Activated T-cell treated with anti-CD3 and anti-CD28 coated beads, Interleukin-2, amount 50 U/mL, for 48 hours (primary cell): ENCODE data around the gene AHNAK2.

ENCODE experiments used
- DNase-seq, 2 experiments: peaks; one replicate each; pipeline ENCODE4 v3.0.0-alpha.2; 2020

The AHNAK2 gene

DNA sequence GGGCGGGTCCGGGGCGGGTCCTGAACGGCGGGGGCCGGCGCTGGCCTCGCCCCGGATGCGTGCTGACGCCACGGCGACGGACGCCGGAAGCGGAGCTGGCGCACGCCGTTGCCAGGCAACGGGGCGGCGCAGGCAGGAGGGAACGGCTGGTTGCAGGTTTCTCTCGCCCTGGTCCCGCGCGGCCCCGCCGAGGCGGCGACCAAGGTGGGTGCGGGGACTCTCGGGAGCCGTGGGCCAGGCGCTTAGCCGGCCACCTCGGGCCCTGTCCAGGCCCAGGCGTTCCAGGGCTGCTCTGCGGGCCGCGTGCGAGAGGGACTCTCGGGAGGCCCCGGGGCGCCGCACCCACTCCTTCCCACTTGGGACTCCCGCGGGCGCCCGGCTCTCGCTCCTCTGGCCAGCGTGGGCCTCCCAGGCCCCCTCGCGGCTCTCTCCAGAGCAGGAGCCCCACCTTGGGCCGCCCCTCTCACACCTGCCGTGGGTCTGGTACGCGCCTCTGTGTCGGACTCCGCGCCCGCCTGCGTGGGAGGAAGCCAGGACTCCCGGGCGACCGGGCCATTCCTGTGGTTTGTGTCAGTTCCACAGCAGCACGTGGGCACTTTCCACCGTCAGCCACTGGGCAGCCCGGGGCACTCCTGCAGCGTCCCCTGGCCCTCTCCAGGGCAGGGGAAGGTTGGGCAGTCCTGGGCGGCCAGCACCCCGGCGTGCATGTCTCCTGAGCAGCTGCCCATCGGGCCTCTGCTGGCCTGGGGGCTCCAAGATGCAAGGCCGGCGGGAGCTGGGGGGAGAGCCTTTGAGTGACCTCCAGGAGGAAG, 7.7 kb upstream of the AHNAK2 start, which contains the start of gene CLBA1:
CLBA1 (plus strand) TSS at position 114 of the 812 bp plus-strand sequence; CDS start at position 758, 644 bp downstream.
- peak in 1 of 2 experiments; percentile 91 for DNase-seq

DNA sequence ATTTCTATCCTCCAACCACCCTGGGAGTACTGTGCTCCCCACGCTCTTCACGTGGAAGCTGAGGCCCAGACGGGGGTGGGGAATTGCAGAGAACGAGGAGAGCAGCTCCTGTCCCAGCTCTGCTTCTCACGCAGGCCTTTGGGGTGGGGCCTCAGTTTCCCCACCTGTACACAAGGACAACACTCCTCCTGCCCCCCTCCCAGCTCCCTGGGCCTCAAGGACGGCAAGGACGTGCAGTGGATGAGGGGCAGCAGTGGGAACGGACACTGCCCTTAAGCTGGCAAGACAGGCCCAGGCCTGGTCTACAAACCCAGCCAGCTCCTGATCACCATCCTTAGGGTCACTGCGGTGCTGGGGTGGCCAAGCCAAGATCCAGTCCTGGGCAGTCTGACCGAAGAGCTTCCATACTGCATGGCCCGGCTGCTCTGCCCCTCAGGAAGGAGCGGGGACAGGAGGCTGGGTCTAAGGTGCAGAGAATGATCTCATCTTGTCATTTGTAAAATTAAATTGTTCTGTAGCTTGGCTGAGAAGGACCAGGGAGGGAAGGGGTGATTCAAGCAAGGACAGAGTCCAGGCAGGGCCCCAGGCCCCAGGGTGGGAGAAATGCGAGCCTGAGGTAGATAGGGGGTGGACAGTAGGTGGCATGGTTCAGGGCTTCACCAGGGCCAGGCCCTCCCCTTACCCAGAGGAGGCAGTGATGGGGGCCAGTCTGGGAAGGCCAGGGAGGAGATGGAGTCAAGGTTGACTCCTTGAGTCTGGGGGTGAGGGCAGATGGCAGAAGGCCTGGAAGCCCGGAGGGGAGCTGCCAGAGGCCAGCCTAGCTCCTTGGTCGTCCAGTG, 6.1 kb upstream of the AHNAK2 start:
- no peak for DNase-seq

DNA sequence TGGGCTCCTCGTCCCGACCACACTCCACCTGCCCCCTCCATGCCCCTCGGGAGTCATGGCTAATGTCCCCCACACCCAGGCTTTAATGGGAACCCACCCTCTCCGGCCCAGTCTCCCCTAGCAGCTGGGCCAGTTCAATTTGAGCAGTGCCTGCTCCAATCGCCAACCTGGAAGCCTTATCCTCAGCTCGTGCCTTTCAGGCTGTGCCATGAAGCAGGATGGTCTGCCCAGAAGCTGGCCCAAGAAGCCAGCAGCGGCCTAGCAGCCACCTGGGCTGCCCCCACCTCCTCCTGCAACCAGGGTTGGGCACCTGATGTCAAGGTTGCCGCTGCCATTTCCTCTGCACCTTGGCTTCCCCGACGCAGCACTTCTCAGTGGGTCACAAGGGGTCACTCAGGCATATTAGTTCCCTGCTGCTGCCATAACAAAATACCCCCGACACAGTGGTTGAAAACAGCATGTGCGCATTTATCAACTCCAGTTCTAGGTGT, 5.1 kb upstream of the AHNAK2 start:
- DNase-seq = no peak

DNA sequence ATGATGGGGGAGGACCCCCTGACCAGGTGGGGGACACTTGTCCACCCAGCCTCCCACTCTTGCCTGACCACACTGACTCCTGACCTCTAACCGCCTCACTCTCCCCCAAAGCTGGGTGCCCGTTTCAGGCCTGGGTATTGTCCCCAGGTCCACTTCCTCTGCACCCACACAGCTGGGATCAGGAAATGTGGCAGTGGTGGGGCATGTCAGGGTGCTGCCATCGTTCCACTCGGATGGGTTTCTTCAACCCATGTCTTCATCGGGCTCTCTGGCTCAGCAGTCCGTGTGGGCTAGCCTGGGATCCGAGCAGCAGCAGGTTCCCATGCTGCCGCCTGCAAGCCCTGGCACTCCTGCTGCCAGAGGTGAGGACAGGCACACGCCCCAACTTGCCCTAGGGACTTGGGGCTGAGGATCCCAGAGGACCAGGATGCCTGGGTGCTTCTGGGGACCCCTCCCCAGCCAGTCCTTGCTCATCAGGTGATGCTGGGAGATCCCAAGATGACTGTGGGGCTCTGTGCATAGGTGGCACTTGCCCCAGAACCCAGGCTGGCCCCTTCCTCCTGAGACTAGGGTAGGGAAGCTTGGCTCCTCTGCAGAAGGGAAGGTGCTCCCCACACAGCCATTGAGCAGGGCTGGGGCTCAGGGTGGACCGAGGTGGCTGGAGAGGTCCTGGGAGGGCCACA, 4.5 kb upstream of the AHNAK2 start:
- no peak for DNase-seq

DNA sequence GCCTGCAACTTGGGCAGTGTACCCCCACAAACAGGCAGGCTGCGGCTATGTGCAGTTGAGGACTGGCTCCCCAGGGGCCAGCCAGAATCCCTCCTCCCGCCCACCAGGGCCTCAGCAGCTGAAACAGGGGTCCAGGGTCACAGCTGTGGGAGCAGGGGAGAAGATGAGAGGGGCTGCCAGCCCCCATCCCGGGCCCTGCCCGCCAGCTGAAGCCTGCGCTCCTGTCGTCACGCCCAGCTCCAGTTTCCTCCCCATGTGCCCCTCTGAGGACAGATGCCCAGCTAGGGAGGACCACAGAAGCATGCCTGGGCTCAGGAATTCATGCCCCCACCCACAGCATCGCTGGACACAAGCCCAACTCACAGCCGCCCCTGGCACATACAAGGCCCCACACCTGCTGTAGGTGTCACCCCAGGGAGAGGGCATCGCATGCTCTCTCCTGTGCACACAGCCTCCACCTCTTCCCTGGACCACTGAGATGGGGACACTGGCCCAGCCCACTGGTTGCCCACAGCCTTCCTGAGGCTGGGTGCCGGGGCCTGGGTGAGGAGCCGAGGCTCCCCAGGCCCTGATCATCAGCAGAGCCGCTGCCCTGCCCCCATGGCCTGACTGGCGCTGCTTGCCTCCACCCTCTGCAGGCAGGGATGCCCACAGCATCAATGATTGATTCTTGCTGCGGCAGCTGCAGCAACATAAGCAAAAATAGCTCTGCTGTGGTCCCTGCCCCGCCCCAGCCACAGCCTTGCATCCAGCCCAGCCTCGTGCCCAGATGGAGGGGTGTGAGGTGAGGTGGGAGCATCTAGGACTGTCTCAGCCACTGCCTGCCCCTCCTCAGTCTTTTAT, 3.7 kb upstream of the AHNAK2 start:
- no peak for DNase-seq

DNA sequence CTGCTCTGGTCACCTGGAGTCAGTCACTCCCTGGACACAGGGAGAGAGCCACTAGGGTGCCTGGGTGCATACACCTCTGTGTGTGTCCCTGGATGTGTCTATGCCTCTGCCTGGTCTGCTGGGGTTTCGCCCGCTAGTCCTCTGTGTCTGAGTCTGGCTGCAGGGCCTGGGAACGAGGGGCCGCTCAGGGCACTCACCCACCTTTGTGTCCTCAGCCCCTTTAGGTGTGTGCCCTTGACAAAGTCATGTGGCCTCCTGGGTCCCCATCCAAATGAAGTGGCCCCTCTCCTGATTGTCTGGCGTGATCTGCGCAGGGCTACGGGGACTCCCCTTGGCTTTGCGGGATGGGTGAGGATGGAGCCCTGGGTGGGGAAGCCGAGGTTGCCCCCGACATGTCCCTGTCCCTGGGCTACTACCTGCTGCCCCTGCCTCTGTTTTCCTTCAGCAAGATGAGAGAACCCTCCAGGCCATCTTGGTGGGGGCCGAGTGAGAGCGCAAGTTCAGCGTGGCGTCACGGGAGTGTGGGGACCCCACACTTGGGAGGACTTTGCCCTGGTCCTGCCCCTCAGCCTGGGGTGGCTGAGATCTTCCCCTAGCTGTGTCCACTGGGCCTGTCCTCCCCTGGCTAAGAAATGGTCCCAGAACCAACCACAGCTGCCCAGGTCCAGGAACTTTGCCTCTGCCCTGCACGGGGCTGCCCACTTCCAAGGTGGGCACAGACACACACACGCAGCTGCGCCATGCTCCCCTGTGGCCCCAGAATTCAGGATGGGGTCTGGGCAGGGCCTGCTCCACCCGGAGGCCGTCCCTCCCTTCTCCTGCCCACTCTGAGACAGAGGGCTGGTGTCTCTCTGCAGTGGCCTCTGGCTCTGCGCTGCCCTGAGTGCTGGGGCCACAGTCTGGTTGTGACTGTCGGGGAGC, 2.7 kb upstream of the AHNAK2 start:
- DNase-seq = no peak

DNA sequence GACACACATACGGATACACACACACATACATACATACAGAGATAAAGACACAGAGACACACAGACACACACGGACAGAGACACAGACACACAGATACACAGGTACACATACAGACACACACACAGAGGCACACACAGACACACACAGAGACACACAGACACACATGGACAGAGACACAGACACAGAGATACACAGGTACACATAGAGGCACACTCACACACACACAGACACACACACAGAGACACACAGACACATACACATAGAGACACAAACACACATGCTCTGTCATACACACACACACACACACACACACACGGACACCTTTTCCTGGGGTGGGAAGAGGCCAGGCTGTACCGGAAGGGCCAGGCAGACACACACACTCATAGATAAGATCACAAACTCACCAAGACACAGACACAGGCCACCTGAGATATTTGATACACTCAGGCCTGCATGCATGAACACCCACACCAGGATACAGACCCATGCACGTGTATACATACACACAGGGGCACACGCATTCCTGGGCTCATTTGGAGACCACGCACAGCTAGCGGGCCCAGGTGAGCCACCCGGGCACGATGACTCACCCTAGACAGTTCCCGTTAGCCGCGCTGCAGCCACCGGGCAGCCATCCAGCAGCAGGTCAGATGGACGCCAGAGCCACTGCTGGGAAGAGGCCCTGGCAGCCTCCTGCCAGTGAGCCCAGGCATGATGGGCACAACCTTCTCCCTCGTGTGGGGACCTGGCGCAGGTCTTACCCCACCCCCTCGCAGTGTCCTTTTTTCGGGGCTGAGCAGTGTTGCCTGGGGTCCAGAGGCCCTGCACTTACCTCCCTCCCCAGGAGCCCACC, 1.8 kb upstream of the AHNAK2 start:
- no peak for DNase-seq

DNA sequence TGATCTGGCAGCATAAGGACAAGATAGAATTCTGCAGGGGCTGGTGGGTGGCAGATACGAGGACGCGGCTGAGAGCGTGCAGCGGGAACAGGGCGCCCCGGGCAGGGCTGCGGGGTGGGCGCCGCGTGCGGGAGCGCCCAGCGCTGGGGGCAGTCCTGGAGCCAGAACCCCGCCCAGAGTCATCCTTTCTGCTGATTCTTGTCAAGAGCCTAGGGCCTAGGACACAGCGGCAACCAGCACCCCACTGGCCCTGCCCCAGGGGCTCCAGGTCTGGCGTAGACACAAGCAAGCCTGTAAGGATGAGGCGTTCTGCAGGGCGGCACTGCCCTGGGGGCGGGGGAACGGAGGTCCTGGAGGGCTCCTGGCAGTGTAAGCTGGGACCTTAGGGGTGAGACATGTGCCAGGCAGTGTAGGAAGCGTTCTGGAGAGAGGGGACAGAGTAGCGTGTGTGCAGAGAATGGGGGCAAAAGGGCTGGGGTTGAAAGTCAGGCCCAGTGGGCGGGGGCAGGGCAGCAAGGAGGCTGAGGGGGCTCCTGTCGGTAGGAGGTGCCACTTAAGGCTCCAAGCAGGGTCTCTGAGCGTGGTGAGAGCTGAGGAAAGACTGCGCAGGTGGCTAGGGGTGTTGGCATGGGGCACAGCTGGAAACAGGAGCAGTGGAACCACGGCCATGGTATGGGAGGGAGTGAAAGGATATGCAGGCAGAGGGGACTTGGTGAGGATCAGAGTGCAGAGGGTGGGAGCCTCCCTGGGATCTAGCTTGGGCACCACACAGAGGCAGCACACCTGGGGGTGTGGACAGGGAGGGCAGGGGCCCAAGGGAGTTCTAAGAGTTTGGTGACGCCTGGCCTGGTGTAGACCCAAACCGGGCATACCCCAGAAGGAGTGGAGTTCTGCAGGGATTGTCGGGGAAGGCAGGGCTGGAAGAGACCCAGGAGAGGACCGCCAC, 845 bp upstream of the AHNAK2 start:
- no peak for DNase-seq

DNA sequence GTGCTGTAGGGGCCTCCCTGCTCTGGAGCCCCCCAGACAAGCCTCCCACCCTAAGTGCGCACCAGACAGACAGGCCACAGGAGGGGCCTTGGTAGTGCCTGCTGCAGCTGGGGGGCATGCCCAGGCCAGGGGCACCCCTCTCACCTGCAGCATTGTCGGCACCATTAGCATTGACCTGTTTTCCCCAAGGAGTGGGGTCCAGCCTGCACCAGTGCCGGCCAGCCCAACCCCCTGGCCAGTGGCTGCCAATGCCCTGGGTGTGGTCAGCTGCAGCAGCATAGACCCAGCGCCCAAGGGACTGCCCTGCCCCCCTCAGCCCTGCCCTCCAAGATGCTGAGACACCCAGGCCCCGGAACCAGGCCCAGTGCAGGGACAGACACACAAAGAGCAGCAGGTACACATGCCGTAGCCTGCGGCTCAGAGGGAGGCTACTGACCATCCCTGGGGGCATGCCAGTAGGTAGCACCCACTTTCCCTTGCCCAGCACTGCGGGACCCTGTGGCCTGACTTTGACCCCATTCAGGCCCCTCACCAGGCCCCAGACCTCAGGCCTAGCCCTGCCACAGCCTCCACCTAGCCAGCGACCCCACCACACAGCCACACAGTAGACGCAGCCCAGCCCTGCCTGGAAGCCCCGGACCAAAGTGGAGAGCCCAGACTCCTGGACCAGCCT, 1.0 kb downstream of the AHNAK2 start:
- no peak for DNase-seq

DNA sequence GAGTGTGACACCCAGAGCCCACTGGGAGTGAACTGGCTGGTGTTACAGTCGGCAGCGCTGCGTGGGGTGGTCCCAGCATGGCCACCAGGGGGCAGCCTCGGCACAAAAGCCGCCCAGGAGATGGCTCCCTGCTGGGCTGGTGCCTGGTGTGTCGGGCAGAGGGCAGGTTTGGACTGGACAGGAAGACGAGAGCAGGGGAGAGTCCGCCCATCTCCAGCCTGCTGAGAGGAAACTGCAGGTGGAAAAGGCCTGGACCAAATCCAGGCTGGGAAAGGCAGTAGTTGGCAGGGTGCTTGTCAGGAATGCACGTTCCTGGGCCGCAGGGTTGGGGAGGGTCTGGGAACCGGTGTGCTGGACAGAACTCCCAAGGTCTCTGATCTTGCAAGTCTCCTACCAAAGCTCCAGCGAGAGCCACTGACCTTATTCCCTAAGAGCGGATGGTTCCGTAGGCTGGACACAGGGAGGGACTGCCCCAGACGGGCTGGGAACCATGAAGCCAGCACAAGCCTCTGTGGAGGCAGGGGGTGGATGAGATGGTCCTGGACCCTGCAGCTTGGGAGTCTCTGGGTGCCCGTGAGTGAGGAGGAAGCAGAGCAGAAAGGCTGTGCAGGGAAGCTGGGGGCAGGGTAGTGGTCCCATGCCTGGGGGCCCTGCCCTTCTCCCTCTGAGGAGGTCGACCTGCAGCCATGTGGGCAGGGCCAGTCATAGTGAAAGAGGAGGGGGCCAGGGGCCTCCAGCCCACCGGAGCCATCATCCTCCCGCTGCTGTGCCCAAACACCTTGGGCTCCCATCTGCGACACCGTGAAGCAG, 1.8 kb downstream of the AHNAK2 start:
- peak; percentile 92 to 93 for DNase-seq

DNA sequence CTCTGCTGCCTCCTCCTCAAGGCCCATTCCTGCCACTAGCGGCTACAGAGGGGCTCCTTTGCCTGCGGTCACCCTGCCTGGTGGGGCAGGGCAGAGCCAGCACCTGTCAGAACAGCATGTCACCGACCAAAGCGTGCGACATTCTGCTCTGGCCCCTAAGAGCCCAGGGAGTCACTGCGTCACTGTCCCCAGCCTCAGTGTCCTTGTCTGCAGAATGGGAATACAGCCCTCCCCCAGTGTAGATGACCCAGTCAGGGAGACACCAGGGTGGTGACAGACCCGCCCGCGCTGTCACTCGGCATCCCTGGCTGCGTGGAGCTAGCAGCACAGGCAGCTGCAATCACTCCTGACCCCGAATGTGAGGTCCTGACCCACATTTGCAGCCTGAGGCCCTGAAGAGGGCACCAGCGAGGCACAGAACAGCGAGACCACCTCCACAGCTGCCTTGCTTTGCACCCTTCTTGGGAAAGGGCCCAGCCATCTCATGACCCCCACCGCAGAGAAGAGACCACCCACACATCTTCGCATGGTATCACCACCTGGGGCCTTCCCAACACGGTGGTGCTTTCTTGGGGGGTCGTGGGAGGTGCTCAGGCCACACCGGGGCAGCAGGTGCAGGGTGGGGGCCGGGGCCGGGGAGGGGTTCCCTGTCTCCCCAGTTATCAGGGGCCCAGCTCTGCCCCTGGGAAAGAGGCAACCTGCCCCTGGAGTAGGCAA, 2.5 kb downstream of the AHNAK2 start:
- DNase-seq = peak in 1 of 2 experiments; percentile 57

DNA sequence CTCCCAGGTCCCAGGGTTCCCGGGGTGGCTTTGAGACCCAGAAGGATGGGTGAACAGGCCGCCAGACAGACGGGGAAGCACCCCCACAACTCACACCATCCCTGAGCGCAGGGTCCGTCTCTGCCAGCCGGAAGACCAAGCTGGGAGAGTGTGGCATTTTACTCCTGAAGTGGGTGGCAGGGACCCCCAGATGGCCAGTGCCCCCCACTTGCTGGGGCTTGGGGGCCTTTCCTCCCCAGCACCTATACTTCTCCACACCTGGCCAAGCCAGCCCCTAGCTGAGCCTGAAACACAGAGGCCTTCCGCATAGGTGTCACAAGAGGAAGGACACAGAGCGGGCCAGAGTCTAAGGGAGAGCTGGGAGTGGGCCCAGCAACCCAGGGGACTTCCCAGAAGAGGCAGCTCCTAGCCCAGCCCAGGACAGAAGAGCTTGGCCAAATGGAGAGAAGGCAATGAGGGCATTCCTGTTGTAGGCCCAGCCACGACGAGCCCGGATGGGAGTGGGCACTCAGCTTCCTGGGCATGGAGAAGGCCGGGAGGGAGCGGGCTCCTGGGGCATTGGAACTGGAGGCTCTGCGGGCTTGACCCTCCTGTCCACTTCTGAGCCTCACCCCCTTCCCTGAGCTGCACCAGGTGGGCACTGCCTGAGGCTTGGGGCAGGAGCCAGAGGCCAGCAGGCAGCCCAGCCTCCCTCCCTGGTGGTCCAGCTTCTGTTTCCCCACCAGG, 3.3 kb downstream of the AHNAK2 start:
- no peak for DNase-seq

DNA sequence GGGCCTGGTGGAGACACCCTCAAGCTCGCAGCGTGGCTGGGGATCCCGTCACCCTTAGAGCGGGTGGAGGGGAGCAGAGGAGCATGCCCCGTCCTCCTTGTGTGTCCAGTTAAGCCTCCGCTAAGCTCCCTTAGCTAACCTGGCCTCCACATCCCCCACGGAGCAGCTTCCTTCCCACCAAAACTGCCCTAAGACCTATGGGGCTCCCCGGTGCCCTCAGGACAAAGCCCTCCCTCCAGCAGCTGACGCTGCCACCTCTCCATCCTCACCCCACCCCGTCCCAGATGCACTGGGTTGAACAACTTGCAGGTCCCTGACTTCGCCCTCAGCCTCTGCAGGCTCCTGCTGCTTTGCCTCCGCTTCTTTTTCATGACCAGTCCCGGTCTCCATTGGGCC, 4.0 kb downstream of the AHNAK2 start:
- DNase-seq = no peak

DNA sequence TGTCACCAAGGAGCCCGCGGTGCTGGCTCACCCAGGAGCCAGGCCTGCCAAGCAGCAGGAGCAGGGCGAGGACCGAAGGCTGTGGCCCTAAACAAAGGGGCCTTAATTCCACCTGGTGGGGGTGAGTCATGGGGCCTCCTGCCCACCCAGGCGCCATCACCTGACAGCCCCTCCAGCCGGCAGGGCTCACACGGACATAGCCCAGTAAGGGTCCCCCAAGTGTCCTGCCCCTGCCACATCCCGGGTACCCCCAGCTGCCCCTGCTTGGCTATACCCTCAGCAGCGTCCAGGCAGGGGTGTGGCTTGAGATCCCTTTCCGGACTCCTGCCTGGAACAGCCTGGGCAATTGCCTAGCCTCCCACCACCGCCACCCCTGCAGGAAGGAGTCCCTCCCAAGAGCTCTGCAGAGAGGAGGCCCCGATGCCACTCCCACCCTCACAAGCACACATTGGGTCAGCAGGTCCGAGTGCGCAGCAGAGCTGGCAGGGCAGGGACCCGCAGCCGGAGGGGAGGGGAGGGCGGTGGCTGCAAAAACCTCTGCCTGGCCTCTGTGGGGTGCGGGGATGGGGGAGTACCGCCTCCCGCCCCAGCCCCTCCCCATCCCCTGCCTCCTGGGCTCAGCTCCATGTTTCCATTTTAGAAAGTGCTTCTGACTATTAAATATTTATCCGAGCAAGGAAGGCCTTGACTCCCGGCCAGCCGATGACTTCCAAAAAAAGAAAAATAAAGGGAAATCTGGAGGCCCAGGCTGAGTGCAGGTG, 4.6 kb downstream of the AHNAK2 start:
- DNase-seq = no peak

DNA sequence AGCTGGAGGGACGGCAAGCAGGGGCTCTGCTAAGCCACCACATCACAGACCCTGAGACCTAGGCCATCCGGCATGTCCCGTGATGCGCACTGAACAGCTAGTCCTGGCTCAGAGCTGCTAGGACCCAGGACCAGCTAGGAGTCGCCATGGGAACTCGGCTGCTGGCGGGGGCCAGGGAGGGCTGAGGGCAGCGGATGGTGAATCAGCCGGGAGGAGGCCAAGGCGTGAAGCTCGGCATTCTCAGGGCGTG, 5.1 kb downstream of the AHNAK2 start:
- no peak for DNase-seq
